IMR-90 (cell line): ENCODE measurements around the gene GIMD1. TPM values are rescaled to one million over a fixed set of nuclear protein-coding genes. Genes with fewer than 3 reads are reported as not detected.

Source experiments
- ATAC-seq: fragments of 200-7000 bp; cut with Tn5 transposase; 2 replicates; pipeline ENCODE4 v1.9.1; 2020; ENCODE audit warnings: low read depth, mild to moderate bottlenecking, moderate library complexity
- BruUV-seq: library from RNA; stranded (reverse); fragments of 400-500 nt; replicated peaks from 2 replicates; lab custom pipeline; 2021; lab: Mats Ljungman, UMichigan
- CTCF ChIA-PET: fragments of 300-600 bp; formaldehyde crosslinking; extraction: SDS; loops from one replicate; lab custom pipeline; 2021; ENCODE audit warnings: antibody characterized with exemption; lab: Yijun Ruan, JAX
- POLR2A ChIA-PET: fragments of 300-600 bp; sonication (Branson Sonifier 250); formaldehyde crosslinking; loops from one replicate; lab custom pipeline; 2022; ENCODE audit warnings: antibody characterized with exemption; ENCODE audit not compliant: unreplicated experiment; lab: Charles Lee
- DNase-seq: peaks from one replicate; pipeline ENCODE4 v3.0.0; 2013
- H2AFZ ChIP-seq: replicated peaks from 2 replicates; pipeline ENCODE3; 2013; ENCODE audit warnings: low read length, mild to moderate bottlenecking; ENCODE audit not compliant: poor library complexity
- H2AK5ac ChIP-seq: 2 replicates; pipeline ENCODE4 v1.6.1; 2013; ENCODE audit warnings: low read depth, low read length, inconsistent platforms
- H2AK9ac ChIP-seq: replicated peaks from 2 replicates; pipeline ENCODE3; 2013; ENCODE audit warnings: mild to moderate bottlenecking, low read depth, low read length, moderate library complexity; ENCODE audit not compliant: poor library complexity
- H2BK120ac ChIP-seq: 2 replicates; pipeline ENCODE4 v1.6.1; 2013; ENCODE audit warnings: low read depth, low read length, inconsistent platforms
- H2BK15ac ChIP-seq: 3 replicates; pipeline ENCODE4 v1.6.1; 2013; ENCODE audit warnings: low read depth, low read length, inconsistent platforms
- H2BK20ac ChIP-seq: 2 replicates; pipeline ENCODE4 v1.6.1; 2013; ENCODE audit warnings: low read depth, mild to moderate bottlenecking, inconsistent platforms, low read length, moderate library complexity
- H2BK5ac ChIP-seq: 2 replicates; pipeline ENCODE4 v1.6.1; 2013; ENCODE audit warnings: mild to moderate bottlenecking, low read depth, low read length, inconsistent platforms; ENCODE audit not compliant: poor library complexity, severe bottlenecking
- H3K14ac ChIP-seq: replicated peaks from 2 replicates; pipeline ENCODE4 v1.6.1; 2013; ENCODE audit warnings: low read depth, low read length, inconsistent platforms
- H3K18ac ChIP-seq: 2 replicates; pipeline ENCODE4 v1.6.1; 2013; ENCODE audit warnings: low read depth, low read length, control low read depth
- H3K23ac ChIP-seq: 2 replicates; pipeline ENCODE4 v1.6.1; 2013; ENCODE audit warnings: low read depth, low read length, inconsistent platforms
- H3K27ac ChIP-seq: 2 replicates; pipeline ENCODE4 v1.5.1; 2013; ENCODE audit warnings: mild to moderate bottlenecking, control low read depth, low read length; ENCODE audit not compliant: insufficient read depth
- H3K27me3 ChIP-seq: 2 replicates; pipeline ENCODE4 v1.6.1; 2013; ENCODE audit warnings: low read length; ENCODE audit not compliant: control insufficient read depth, insufficient read depth
- H3K36me3 ChIP-seq: 2 replicates; pipeline ENCODE4 v1.6.1; 2013; ENCODE audit warnings: low read length, mixed read lengths; ENCODE audit not compliant: control insufficient read depth, insufficient read depth
- H3K4ac ChIP-seq: 2 replicates; pipeline ENCODE4 v1.6.1; 2013; ENCODE audit warnings: low read depth, low read length, inconsistent platforms
- H3K4me1 ChIP-seq: 2 replicates; pipeline ENCODE4 v1.6.1; 2013; ENCODE audit warnings: low read length, mixed read lengths; ENCODE audit not compliant: control insufficient read depth, insufficient read depth
- H3K4me2 ChIP-seq: 2 replicates; pipeline ENCODE4 v1.6.1; 2013; ENCODE audit warnings: low read depth, mild to moderate bottlenecking, control low read depth, low read length, moderate library complexity
- H3K4me3 ChIP-seq: 2 replicates; pipeline ENCODE4 v1.5.1; 2013; ENCODE audit warnings: low read depth, mild to moderate bottlenecking, control low read depth, low read length, moderate library complexity; ENCODE audit not compliant: insufficient read depth
- H3K56ac ChIP-seq: 2 replicates; pipeline ENCODE4 v1.6.1; 2013; ENCODE audit warnings: low read length, inconsistent platforms; ENCODE audit not compliant: insufficient read depth; ENCODE audit errors: extremely low read depth
- H3K79me1 ChIP-seq, 2 experiments: 2 replicates each; pipeline ENCODE4 v1.6.1; 2013; ENCODE audit warnings: low read length in 2 of 2, inconsistent platforms in 1 of 2, low read depth in 1 of 2
- H3K9ac ChIP-seq: 2 replicates; pipeline ENCODE4 v1.6.1; 2013; ENCODE audit warnings: low read depth, low read length, control low read depth
- H3K9me1 ChIP-seq: 2 replicates; pipeline ENCODE4 v1.6.1; 2013; ENCODE audit warnings: low read length, inconsistent platforms; ENCODE audit not compliant: insufficient read depth
- H3K9me3 ChIP-seq: 2 replicates; pipeline ENCODE4 v1.6.1; 2013; ENCODE audit warnings: low read length; ENCODE audit not compliant: control insufficient read depth, insufficient read depth
- H4K20me1 ChIP-seq: 2 replicates; pipeline ENCODE4 v1.6.1; 2013; ENCODE audit warnings: low read length, inconsistent platforms; ENCODE audit not compliant: insufficient read depth
- H4K5ac ChIP-seq: 2 replicates; pipeline ENCODE4 v1.6.1; 2013; ENCODE audit warnings: mild to moderate bottlenecking, low read depth, low read length, control low read depth
- H4K8ac ChIP-seq, 2 experiments: 2 replicates each; pipeline ENCODE4 v1.6.1; 2013; ENCODE audit warnings: low read depth in 2 of 2, low read length in 2 of 2, control low read depth in 1 of 2, inconsistent platforms in 1 of 2
- H4K91ac ChIP-seq: 2 replicates; pipeline ENCODE4 v1.6.1; 2013; ENCODE audit warnings: low read depth, low read length, inconsistent platforms; ENCODE audit not compliant: insufficient read depth
- BHLHE40 ChIP-seq: fragments of 150-350 bp; IDR thresholded peaks from 2 replicates; pipeline ENCODE4 v1.6.1; 2016; ENCODE audit warnings: mild to moderate bottlenecking, low read depth, low read length
- CEBPB ChIP-seq: IDR thresholded peaks from 2 replicates; pipeline ENCODE4 v1.6.1; 2012; ENCODE audit warnings: low read depth, low read length, improper control_type of control experiment
- CHD1 ChIP-seq: IDR thresholded peaks from 2 replicates; pipeline ENCODE4 v1.6.1; 2012; ENCODE audit warnings: low read depth, low read length, improper control_type of control experiment
- CTCF ChIP-seq: conservative IDR thresholded peaks from 2 replicates; pipeline ENCODE4 v1.5.1; 2012; ENCODE audit warnings: mild to moderate bottlenecking, low read depth, low read length, improper control_type of control experiment
- ELK1 ChIP-seq: fragments of 150-350 bp; IDR thresholded peaks from 2 replicates; pipeline ENCODE4 v1.6.1; 2016; ENCODE audit warnings: low read depth, mild to moderate bottlenecking, low read length, moderate library complexity, borderline replicate concordance
- FOS ChIP-seq: fragments of 150-350 bp; IDR thresholded peaks from 2 replicates; pipeline ENCODE4 v1.6.1; 2016; ENCODE audit warnings: low read depth, low read length
- MAFK ChIP-seq: IDR thresholded peaks from 2 replicates; pipeline ENCODE4 v1.6.1; 2012; ENCODE audit warnings: low read depth, low read length, improper control_type of control experiment
- MAZ ChIP-seq: IDR thresholded peaks from 2 replicates; pipeline ENCODE4 v1.6.1; 2012; ENCODE audit warnings: low read depth, mild to moderate bottlenecking, low read length, improper control_type of control experiment, moderate library complexity, borderline replicate concordance
- MXI1 ChIP-seq: IDR thresholded peaks from 2 replicates; pipeline ENCODE4 v1.6.1; 2012; ENCODE audit warnings: low read depth, mild to moderate bottlenecking, low read length, moderate library complexity, borderline replicate concordance
- NFE2L2 ChIP-seq: fragments of 150-350 bp; IDR thresholded peaks from 2 replicates; pipeline ENCODE4 v1.6.1; 2016; ENCODE audit warnings: low read depth, mild to moderate bottlenecking, low read length
- POLR2A ChIP-seq: IDR thresholded peaks from 2 replicates; pipeline ENCODE4 v1.6.1; 2012; ENCODE audit warnings: mild to moderate bottlenecking, low read depth, low read length
- RAD21 ChIP-seq: IDR thresholded peaks from 2 replicates; pipeline ENCODE4 v1.6.1; 2012; ENCODE audit warnings: low read length, improper control_type of control experiment
- RCOR1 ChIP-seq: IDR thresholded peaks from 2 replicates; pipeline ENCODE4 v1.6.1; 2012; ENCODE audit warnings: mild to moderate bottlenecking, low read length, improper control_type of control experiment; ENCODE audit not compliant: insufficient replicate concordance
- RFX5 ChIP-seq: IDR thresholded peaks from 2 replicates; pipeline ENCODE4 v1.8.0; 2012; ENCODE audit warnings: low read depth, mild to moderate bottlenecking, low read length, moderate library complexity
- SMC3 ChIP-seq: fragments of 150-350 bp; IDR thresholded peaks from 2 replicates; pipeline ENCODE4 v1.6.1; 2016; ENCODE audit warnings: low read depth, mild to moderate bottlenecking, antibody characterized with exemption, low read length, moderate library complexity
- USF2 ChIP-seq: fragments of 150-350 bp; IDR thresholded peaks from 2 replicates; pipeline ENCODE4 v1.6.1; 2017; ENCODE audit warnings: mild to moderate bottlenecking, antibody characterized with exemption, low read length, low read depth
- dilution Hi-C: fragments of 300-500 bp; cut with HindIII; formaldehyde crosslinking; loops from one replicate; pipeline ENCODE4 v1.14.3; 2018; ENCODE audit warnings: low sequenced_read_pairs; ENCODE audit not compliant: unreplicated experiment
- in situ Hi-C: fragments of 300-500 bp; cut with MboI; formaldehyde crosslinking; loops from 3 replicates; pipeline ENCODE4 v1.14.3; 2019; ENCODE audit warnings: low sequenced_read_pairs, inconsistent platforms, mixed read lengths
- intact Hi-C: fragments of 100-400 bp; cut with micrococcal nuclease; formaldehyde crosslinking; loops from 2 replicates; pipeline ENCODE4 v1.10.0; 2022
- polyA plus RNA-seq, 3 experiments: library from polyadenylated mRNA; depleted of rRNA; stranded (reverse); fragments of >200 nt; gene quantifications; 2 replicates each; pipeline ENCODE4 v1.2.3, GENCODE V29; 2012; ENCODE audit warnings: low replicate concordance in 1 of 3
- total RNA-seq: library from RNA; depleted of rRNA; stranded (reverse); fragments of >200 nt; gene quantifications from 2 replicates; pipeline ENCODE4 v1.2.3, GENCODE V29; 2012

Gene GIMD1
- total and polyA plus RNA-seq, 2 of the 4 experiments (the other 2 are of a cell fraction), result 0.07 TPM; not detected in 1

- H2BK20ac ChIP-seq, result no peak overlapping the region
- dilution Hi-C loops (no loop called here), intact Hi-C loops (no loop called here), in situ Hi-C loops (no loop called here)
- no peak for DNase-seq
- no peak overlapping the region for H3K4me2 ChIP-seq
- H4K20me1 ChIP-seq, result no peaks in the 10 kb centered on the region
- no peak overlapping the region for H2AK9ac ChIP-seq
- H3K9me1 ChIP-seq, result no peaks in the 10 kb centered on the region
- H2BK120ac ChIP-seq, result no peak overlapping the region
- no peak overlapping the region for H2AK5ac ChIP-seq
- no peak overlapping the region for H2BK15ac ChIP-seq
- H3K4me1 ChIP-seq, result no peaks in the 10 kb centered on the region
- no peak overlapping the region for H3K27ac ChIP-seq
- H3K4me3 ChIP-seq, result no peak overlapping the region
- no peak overlapping the region for H2AFZ ChIP-seq
- H3K4ac ChIP-seq, result no peak overlapping the region
- no TSS peak for BruUV-seq
- no peaks in the 10 kb centered on the region for H3K36me3 ChIP-seq
- no peaks in the 10 kb centered on the region for H3K27me3 ChIP-seq
- ATAC-seq, result no peak
- no peak overlapping the region for H3K9ac ChIP-seq
- H4K91ac ChIP-seq, result no peak overlapping the region
- no peak overlapping the region for H4K8ac ChIP-seq
- H3K14ac ChIP-seq, result no peak overlapping the region
- H2BK5ac ChIP-seq, result no peak overlapping the region
- H3K79me1 ChIP-seq, result no peaks in the 10 kb centered on the region
- TF ChIP-seq RFX5 (no peak), RAD21 (no peak), POLR2A (no peak), ELK1 (no peak), MXI1 (no peak), SMC3 (no peak), FOS (no peak), RCOR1 (no peak), MAZ (no peak), MAFK (no peak), BHLHE40 (no peak), USF2 (no peak), CEBPB (no peak), CTCF (no peak), CHD1 (no peak), NFE2L2 (no peak)
- no peak overlapping the region for H3K18ac ChIP-seq
- no peaks in the 10 kb centered on the region for H3K9me3 ChIP-seq
- H3K23ac ChIP-seq, result no peak overlapping the region
- H3K56ac ChIP-seq, result no peak overlapping the region
- H4K5ac ChIP-seq, result no peak overlapping the region
- POLR2A ChIA-PET, result no interaction called here
- CTCF ChIA-PET, result no interaction called here
These were observed 45.8 kb upstream of the GIMD1 start for GRCh38 chr4:106414366-106414765.
